GM19238 (cell line): ENCODE data around the gene GNB1L.

Experiments
- DNase-seq: peaks from one replicate; pipeline ENCODE4 v3.0.0; 2011; ENCODE audit warnings: low spot score; ENCODE audit not compliant: insufficient read length

Gene GNB1L

DNA sequence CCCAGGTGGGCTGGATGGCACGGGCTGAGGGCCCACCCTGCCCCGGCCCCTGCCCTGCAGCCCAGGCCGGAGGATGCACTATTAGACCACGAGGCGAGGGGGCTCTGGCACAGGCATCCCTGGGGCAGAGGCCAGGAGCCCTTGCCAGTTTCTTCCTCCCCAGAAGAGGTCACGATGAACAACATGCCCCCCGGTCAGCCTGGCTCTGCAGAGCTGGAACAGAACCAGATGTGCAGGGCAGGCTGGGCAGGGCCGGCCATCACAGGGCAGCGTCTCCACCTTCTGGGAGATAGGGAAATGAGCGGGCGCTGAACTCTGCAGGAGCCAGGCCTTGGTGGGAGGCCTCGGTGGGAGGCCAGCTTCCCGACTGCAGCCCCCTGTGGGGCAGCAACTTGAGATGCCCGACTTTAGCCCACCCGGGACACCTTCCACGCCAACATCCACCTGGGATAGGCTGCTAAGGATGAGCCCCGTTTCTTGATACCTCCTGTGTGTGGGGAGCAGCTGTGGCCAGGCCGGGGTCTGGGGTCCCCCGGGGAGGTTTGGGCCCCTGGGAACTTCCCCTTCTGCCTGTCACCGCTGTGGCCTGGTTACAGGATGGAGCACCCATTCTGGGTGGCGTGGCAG lies 21.8 kb upstream of the GNB1L start:
- no peak for DNase-seq

DNA sequence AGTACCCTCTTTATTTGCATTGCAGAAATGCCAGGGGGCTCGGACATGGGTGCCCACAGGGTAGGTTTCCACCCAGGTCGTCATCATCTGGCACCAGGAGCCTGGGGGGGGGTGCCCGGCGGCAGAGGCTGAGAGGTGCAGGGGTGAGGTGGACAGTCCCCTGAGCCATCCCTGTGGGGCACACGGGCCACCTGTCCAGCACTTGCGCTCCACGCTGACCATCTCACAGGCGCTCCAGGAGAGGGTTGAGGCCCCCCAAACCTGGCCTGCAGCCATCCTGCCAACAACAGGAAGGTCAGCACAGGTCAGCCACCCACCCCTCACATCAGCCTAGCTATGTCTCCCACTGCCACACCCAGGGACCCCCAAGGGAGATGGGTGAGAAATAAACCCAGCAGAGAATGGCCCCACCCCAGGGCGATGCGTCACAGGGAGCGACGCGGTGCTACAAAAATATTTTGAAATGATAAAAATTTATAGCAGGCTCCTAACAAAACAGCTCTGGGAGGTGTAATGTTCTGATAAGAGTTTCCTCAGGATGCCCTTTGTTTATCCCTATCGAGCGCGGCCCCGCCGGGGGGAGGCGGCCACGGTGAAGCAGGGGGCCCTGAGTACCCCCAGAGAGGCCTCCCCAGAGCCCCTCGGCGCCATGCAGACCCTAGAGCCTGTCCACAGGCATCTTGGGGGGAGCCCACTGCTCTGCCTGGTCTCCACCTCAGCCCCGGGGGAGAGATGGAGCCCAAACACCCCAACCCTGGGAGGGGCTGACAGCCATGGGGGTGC lies 21.0 kb upstream of the GNB1L start:
- no peak for DNase-seq

DNA sequence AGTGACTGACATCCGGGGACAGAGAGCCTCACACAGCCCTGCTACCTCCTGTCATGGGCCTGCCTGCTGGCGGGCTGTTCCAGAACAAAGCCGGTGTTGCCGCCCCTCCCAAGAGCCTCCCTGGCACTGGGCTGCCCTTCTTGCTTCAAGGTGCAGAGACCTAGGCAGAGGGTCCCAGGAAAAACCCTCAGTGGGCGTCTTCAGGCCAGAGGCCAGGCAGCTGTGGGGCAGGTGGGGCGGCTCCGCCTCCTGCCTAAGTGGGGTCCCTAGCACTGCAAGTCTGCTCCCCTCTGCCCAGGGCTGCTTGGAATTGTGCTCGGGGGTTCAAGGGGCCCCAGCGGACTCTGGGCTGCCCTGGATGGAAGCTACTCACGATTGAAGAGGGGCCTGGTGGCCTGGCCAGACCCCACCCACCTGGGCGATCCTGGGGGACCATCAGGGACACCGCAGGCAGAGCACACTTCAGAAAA lies 20.4 kb upstream of the GNB1L start:
- DNase-seq, result no peak

DNA sequence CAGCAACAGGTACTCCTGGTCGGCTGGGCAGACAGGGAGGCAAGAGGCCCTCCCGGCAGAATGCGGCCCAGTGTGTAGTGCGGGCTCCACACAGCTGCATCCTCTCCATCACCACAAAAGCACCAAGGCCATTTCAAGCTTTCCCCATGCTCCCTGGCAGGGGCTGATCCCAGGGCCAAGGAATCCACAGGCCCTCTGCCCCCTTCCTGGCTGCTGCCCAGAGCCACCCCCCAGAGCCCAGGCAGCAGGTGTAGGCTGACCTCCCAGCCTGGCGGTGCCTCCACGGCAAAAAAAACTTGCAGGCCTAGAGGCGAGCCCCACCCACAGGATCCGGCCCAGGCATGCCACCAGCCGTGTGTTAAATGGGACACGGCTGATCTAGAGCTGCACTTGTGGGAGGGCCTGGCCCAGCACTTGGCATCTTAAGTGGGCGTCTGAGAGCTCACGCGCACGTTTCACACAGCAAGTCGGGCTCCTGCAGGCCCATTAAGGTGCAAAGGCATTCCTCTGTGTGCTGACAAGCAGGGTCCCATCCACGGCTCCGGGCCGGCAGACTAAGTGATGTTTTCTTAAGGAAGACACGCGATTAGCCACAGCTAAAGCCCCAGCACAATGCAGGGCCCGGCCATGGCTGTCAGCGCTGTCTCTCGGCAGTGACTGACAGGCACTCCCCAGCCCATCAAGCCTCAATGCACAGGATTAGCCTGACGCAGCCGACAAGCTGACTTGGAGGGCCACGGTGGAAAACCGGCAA lies 19.8 kb upstream of the GNB1L start:
- DNase-seq, result no peak

- DNase-seq, result no peak
Observed at GRCh38 chr22:19873960-19874306, 19.3 kb upstream of the GNB1L start.

DNA sequence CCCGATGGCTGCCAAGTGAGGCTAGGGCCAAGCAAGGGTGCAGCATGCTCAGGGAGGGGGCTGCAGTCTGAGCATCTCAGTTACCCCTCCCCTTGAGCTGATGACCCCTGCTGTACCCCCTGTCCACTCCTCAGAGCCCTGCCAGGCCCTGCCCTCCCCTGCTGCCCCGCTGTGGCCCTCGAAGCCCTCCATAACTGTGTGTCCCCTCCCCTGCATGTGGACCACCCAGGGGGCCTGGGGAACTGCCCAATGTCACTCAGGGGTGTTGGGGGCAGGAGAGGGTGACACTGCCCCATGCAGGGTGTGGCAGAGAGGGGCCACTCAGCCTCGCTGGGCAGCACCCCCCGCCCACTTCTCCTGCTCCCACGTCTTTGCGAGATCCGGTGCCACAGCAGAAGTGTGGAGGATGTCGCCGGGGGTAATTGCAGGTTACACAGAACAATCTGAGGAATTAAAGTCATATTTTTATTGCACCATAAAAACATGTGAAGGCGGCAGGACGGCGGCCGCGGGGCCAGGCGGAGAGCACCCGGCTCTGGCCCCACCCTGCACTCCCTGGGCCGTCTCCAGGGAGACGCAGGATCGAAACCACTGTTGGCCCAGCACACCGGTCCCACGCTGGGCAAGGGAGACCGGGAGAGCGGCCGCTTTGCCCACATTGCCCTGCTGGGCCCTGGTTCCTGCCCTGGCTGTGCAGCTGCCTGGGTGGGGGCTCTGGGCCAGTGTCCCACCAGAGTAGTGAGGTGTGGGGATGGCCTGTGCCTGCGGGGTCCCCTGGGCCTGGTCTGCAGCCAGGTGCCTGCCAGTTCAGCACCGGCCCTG lies 18.7 kb upstream of the GNB1L start:
- no peak for DNase-seq

DNA sequence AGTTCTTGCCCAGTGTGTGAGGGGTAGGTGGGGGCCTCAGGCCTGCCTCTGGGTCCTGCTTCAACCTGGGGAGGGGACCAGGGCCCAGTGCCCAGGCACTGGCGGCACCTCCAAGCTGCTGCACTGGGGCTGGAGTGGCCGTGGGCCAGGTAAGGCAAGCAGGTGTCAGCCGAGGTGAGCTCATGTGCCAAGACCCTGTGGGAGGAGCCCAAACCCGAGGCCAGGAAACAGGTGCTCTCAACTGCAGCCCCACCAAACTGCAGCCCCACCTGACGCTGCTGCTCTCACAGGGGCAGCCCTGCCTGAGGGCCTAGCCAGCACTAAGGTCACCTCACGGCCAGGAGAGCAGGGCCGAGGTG lies 18.1 kb upstream of the GNB1L start:
- DNase-seq, result no peak

DNA sequence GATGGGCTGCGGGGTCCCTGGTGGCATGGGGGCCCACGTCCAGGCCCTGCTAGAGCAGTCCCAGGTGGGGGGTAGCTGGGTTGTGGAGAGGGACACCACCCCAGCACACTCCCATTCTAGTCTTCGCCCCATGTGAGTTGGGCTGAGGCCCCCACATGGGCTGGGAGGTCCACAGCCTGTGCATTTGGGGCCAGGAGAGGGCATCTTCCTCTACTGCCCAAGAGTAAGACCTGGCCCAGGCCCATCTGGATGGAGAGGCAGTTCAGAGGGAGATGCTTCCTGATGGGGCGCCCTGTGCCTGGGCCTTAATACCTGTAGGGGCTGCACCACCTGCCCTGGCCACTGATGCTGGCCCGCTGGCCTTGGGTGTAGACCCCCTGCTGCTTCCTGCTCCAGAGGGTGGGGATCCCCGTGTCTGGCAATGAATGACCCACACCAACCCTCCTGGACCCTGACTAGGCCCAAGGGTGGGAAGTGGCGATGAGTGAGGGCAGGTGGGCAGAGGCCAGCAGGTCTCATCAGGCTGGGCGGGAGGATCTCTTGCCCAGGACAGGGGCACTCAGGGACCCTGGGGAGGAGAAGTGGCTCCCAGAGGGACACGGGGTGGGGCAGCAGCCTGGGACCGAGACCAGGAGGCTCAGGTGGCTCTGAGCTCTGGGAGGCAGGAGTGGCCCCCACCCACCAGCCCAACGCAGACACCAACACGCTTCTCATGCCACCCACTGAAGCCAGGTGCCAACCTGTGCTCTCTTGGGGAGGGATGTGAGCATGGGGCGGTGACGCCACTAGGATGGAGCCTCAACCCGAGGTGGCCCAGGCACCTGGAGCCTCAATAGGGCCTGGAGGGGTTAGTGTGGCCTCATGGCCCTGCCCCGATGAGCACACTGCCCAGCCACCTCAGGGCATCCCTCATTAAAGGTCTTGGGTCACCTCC lies 17.4 kb upstream of the GNB1L start:
- DNase-seq, result no peak

DNA sequence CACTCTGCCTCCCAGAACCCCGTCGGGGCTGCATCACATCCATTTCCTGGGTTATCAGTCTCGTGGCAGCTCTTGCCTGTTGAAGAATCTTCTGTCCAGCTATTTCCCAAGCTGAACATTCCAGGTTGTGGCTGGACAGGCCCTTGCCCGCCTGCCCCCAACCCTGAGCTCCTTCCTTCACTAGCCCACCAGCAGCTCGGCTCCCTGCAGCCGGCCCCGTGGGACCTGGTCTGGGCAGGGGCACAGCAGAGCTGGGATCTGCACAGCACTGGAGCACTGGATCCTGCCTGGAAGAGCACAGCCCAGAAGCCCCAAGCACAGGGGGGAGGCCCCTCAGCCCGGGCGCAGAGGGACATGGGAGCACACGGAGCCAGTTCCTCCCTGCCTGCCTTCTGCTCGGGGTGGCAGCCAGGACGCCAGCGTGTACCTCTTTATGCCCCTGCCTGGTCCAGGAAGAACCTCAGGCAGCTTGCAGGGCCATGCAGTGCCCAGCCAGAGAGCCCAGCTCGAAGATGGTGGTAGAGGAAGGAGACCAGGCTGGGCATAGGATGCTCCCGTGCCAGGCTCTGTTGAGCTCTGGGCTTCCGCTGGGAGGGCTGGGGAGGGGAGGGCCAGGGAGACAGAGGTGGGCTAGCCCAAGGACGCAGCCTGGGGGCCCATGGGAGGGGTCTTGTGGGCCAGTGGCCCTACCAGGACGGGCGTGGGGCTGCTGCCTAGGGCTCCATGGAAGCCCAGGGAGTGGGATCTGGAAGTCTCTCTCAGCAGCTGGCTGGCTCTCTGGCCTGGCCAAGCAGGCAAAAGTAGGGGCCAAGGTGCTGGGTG lies 16.6 kb upstream of the GNB1L start:
- no peak for DNase-seq

GRCh38 chr22:19870153-19871022 lies 15.7 kb upstream of the GNB1L start:
- DNase-seq, result no peak

DNA sequence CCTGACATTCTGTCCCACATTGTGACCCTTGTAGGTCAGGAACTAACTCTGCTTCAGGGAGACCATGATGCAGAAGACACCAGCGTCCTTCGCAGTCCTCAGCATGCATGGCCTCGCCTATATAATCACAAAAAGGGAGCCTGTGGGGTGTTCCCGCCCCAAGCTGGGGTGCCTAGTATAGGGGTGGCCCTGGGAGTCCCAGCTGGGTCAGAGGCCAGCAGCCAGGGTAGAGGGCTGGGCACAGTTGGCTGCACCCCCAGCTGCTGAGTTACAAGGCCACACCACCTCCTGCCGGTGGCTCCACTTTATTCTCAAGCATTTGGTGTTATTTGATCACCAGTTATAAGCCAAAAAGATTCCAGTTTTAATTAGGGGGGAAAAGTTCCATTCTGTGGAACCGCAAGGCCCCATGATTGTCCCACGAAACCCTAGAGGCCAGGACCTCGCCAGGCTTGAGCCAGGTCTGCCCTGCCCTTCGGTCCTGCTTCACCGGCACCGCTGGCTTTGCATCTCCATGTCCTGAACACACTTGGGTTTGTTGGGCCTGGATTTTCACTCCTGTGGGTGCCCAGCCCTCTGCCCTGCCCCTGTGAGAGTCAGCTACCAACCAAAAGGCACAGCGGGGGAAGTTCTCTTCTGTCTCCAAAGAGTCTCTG lies 15.0 kb upstream of the GNB1L start:
- DNase-seq, result no peak

DNA sequence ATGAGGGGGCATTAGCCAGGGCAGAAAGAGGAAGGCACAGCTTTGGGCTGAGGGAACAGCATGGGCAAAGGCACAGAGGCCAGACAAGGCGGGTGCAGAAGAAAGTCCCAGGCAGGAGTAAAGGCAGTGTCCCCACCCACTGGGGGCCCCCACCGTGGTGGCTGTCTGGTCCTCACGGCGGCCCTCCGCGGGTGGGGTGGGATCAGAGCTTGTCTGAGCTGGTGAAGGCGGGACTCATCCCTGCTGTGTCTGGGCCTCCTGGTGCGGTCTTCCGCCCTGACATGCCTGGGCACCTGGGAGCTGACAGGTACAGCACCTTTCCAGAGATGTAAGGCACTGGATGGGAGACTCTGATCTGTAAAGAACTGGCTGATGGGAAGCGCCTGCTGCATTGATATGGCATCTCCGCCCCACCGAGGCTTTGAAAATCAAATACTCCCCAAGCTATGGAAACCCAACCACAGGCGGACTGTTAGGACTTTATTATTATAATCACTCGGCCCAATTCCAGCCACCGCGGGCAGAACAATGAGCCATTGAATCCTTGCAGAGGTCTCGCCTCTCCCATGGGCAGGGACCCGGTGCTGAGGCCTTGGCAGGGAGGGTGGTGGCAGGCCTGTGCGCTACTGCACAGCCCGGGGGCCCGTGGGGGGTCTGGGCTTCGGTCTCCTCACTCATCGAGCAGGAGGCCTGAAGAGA lies 14.2 kb upstream of the GNB1L start:
- DNase-seq, result no peak

DNA sequence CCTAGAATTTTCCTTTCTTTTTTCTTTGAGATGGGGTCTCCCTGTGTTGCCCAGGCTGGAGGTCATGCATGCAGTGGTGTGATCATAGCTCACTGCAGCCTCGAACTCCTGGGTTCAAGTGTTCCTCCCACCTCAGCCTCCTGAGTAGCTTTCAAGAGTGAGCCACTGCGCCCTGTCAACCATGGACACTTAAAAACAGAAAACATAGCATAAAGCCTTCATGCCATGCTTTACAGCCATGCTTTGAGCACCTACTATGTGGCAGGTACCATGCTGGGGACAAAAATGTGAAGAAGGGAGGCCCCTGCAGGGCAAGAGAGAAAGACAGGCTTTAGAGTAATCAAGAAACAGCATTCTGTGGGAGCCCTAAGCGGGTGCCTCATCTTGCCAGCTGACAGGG lies 13.7 kb upstream of the GNB1L start:
- no peak for DNase-seq

- DNase-seq, result no peak
Observed at GRCh38 chr22:19867617-19868016, 12.9 kb upstream of the GNB1L start.

DNA sequence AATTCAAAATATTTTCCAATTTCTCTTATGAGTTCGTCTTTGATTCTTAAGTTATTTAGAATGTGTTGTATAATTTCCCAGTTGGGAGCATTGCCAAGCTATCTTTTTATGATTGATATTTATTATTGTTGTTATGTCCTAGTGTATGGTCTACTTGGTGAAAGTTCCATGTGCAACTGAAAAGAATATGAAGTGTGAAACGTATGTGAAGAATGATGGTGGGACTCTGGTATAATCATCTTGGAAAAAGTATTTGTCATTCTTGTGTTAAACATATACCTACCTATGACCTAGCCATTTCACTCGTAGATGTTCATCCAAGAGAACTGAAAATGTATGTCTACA lies 12.0 kb upstream of the GNB1L start:
- no peak for DNase-seq

- no peak for DNase-seq
Observed at GRCh38 chr22:19865141-19865829, 10.6 kb upstream of the GNB1L start.

- DNase-seq, result no peak
Observed at GRCh38 chr22:19864538-19865106, 9.9 kb upstream of the GNB1L start.
